Measurements from ENCODE around the gene NDP.

NDP gene

DNA sequence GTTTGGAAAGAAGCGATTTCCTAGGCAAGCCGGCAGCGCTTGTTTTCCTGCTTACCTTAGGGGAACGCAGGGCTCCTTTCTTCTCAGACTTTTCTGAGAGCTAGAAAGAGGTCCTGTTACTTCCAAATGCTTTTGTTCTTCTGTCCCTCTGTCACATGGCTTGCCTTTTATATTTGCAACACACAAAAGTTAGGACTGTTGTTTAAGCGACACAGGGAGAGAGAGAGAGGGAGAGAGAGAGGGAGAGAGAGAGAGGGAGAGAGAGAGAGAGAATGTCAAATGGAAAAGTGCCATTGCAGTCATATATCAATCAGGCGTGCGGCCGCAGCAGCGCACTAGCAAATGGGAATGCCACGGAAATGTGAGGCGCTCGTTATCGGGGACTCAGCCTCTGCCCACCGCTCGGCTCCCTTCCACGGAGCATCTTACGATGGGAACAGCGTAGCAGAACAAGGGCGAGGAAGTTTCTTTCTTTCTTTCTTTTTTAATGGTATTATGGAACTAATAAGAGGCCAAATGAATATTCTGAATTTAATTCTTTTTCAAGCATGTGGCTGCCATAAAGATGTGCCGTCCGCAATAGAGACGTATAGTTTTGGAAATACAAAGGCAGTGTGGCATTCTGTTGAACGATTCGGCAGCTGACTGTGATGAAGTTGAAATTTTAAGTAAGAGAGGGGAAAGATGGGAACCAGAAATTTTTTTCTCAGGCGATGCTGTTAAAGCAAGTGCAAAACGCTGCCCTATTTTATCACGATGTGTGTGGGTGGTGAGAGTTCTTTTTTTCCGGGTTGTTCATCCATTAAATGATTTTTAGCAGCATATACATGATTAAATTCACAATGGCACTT lies at the start of gene NDP:
Gene NDP, minus strand, starts transcription at position 142 of the 851 bp plus-strand sequence. CDS start 14,745 bp downstream, outside the sequence.
- DNase-seq (ENCODE audit: low spot score) = peak; percentile 52

GRCh38 chrX:44022964-44023363 lies 49.8 kb upstream of the NDP start:
- DNase-seq (ENCODE audit: low spot score) = no peak

GRCh38 chrX:44020693-44021092 lies 47.5 kb upstream of the NDP start:
- peak; percentile 39 for DNase-seq (ENCODE audit: low spot score)

DNA sequence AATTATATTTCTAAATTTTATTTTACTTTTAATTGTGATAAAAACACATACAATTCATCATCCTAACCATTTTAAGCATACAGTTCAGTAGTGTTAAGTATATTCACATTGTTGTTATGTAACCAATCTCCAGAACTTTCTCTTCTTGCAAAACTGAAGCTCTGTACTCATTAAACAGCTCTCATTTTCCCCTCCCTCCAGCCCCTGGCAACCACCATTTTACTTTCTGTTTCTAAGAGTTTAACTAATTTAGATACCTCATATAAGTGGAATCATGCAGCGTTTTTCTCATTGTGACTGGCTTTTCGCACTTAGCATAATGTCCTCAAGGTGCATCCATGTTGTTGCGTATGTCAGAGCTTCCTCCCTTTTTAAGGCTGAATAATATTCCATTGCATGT lies 46.7 kb upstream of the NDP start:
- DNase-seq (ENCODE audit: low spot score) = no peak

- no peak for DNase-seq (ENCODE audit: low spot score)
Observed at GRCh38 chrX:44017676-44018075, 44.5 kb upstream of the NDP start.

DNA sequence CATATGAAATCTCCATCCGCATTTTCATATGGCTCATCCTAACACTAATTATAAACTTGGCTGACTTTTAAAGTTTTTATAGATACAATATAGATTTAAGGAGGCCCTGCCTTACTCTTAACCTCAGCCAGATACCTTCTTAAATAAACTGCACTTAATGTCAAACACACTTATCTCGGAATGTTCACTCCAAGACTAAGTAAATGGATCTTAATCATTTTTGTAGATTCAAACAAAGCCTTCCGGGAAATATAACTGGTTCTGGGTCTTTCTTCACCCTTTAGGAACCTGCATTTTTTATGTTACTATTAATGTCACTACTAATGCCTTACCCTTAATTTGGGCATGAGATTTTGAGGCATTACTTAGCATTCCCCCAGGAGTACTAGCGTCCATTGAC lies 43.7 kb upstream of the NDP start:
- no peak for DNase-seq (ENCODE audit: low spot score)

GRCh38 chrX:44012484-44013096 lies 39.4 kb upstream of the NDP start:
- no peak for DNase-seq (ENCODE audit: low spot score)

DNA sequence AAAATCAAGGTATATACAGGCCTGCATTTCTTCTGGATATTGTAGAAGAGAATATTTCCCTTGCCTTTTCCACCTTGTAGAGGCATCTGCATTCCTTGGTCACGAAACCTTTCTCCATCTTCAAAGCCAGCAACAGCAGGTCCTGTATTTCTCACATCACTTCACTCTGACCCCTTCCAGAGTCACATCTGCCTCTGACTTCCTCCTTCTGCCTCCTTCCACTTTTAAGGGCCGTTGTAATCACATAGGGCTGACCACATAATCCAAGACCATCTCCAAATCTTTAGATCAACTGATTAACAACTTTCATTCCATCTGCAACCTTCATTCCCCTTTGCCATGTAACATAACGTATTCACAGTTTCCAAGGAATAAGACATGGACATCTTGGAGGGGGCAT lies 38.3 kb upstream of the NDP start:
- no peak for DNase-seq (ENCODE audit: low spot score)

DNA sequence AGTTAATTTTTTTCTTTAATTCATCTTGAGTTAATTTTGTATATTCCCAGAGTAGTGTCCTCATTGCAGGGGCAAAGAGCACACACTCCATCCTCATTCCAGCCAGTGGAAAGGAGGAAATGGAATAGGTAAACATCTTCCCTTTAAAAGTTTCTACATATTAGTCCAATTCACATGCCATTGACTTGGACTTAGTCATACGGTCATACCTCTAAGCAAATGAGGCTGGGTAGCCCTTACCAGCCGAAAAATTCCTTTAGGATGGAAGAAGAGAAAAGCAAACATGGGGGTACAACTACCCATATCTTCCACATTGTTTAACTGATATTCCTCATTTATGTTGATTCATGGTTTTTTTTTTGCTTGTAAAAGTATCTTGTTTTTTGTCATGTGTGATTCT lies 37.4 kb upstream of the NDP start:
- no peak for DNase-seq (ENCODE audit: low spot score)

DNA sequence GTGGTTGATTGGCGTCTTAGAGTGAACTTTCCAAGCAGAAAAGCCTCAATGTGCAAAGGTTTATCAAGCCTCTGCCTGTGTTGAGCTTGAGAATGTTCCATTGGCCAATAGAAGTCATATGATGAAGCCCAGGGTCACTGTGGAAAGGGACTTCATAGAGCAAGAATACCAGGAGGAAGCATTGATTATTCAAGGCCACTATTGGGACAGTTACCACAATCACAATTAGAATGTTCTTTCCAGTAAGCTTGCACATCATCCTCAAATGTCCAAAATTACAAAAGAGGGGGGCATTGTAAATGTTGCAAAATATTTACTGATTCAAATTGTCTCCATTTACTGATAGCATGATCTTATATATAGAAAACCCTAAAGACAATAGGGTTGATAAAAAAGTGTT lies 32.9 kb upstream of the NDP start:
- no peak for DNase-seq (ENCODE audit: low spot score)

GRCh38 chrX:44003975-44004374 lies 30.8 kb upstream of the NDP start:
- no peak for DNase-seq (ENCODE audit: low spot score)

- DNase-seq (ENCODE audit: low spot score) = no peak
Observed at GRCh38 chrX:44002567-44002966, 29.4 kb upstream of the NDP start.

- DNase-seq (ENCODE audit: low spot score) = no peak
Observed at GRCh38 chrX:43998374-43998773, 25.2 kb upstream of the NDP start.

DNA sequence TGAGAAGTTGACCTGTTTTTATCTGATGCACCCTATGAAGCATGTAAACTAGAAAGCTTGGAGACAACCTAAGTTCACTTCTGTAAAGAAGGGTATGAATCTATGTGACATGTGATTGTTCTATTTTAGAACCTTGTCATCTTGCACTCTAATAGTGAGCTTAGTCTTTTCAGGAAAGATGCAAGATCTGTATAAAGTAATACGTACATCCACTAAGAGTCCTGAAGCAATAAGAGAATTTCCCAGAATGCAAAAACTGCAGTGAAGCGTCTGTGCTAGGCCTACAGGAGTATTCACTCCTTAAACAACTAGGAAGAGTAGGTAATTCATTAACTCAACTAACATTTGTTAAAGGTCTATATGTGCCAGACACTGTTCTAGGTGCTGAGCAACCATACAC lies 23.3 kb upstream of the NDP start:
- no peak for DNase-seq (ENCODE audit: low spot score)

DNA sequence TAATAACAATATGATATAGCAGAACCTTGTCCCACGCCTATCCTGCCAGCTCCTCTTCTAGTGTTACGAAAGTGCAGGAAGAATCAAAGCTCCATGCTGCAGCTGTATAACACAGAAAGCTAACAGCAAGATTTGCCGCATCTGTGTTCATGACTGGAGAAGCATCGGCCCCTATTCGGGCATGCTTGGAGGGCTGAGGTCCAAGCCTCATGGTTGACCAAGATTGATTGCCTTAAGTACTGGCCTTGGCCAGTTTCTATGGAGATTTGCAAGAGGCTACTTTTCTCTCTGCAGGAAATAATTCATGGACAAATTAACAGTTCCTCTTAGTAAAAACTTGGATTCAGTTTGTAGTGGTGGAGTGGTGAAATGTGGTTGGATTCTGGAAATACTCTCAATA lies 12.9 kb upstream of the NDP start:
- no peak for DNase-seq (ENCODE audit: low spot score)

DNA sequence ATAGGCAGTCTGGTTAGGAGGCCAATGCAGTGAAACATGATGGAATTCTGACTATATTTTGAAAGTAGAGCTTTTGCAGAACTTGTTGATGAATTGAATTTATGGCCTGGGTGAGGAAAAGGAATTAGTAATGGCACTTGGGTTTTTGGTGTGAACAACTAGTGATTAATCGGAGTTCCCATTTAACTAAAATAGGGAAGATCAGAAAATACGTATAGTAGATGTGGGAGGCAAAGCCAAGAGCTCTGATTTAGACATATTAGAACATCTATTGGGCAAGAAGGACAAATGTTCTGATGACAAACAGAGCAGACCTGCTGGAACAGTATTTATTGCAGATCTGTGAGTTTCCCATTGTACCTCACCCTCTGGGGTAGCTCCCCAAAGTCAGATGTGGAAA lies 12.3 kb upstream of the NDP start:
- no peak for DNase-seq (ENCODE audit: low spot score)

- DNase-seq (ENCODE audit: low spot score) = no peak
Observed at GRCh38 chrX:43978226-43978625, 5.0 kb upstream of the NDP start.

GRCh38 chrX:43976205-43976604 lies 3.0 kb upstream of the NDP start:
- DNase-seq (ENCODE audit: low spot score) = no peak

DNA sequence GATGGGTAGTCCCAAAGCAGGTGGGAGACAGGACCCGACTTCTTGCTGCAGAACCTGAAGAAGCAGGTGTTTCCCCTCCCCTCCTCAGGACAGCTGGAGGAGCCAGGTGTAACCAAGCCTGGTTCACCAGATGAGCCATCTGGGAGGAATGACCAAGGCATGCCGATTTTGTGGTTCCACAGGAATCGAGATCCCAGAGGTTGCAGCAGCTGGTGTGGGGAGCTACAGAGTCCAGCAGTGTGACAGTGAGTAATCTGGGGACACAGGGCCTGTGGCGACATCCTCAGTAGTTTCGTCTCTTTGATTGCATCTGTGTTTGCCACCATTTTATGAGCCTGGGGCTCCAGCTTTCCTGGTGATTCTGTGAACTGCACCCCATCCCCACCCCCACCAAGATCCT lies 2.6 kb upstream of the NDP start:
- no peak for DNase-seq (ENCODE audit: low spot score)

DNA sequence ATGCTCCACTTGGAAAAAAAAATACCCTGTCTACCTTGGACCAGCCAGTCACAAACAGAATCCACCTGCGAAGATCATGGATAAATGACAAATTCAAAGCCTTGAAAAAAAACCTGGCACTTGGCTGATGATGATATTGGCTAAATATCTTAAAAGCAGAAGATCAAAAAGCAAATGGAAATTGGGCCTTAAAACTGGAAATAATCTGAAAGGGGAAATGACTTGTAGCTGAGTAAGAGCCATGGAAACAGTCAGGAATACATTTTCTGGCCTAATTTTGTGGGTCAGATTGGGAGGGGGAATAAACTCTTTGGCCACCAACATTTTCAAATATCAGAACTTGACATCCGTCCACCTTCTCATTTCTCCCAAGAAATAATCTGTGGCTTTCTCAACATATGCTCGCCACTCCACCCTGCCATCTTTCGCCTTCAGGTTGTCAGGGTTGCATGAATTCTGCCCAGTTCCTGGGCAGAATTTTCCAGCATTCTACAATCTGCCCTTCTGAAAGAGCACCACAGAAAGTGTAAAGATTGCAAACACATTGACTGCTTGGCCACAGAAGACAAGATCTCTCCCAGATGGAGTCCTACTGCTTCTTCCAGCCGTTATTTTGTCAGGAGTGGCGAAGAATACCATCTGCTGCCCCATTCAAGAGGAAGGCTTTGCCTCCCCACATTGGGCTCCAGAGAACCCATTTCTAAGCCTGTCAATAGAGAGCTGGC lies 1.7 kb upstream of the NDP start:
- no peak for DNase-seq (ENCODE audit: low spot score)

DNA sequence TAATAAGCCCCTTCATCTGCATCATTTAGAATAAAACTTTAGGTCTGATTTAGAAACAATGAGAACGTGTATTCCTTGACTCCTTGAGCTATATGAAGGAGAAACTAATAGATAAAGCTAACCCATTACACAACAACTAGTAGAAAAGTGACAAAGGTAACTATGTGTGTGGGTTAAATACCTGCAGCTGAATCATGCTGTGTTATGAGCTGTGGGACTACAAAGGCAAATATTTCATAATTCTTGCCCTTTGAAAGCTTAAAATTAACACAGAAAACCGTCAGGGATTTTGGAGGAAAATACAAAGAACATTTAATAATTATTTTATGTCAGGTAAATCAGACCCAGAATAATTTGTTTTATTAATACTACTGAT lies 898 bp upstream of the NDP start:
- peak; percentile 27 for DNase-seq (ENCODE audit: low spot score)

DNA sequence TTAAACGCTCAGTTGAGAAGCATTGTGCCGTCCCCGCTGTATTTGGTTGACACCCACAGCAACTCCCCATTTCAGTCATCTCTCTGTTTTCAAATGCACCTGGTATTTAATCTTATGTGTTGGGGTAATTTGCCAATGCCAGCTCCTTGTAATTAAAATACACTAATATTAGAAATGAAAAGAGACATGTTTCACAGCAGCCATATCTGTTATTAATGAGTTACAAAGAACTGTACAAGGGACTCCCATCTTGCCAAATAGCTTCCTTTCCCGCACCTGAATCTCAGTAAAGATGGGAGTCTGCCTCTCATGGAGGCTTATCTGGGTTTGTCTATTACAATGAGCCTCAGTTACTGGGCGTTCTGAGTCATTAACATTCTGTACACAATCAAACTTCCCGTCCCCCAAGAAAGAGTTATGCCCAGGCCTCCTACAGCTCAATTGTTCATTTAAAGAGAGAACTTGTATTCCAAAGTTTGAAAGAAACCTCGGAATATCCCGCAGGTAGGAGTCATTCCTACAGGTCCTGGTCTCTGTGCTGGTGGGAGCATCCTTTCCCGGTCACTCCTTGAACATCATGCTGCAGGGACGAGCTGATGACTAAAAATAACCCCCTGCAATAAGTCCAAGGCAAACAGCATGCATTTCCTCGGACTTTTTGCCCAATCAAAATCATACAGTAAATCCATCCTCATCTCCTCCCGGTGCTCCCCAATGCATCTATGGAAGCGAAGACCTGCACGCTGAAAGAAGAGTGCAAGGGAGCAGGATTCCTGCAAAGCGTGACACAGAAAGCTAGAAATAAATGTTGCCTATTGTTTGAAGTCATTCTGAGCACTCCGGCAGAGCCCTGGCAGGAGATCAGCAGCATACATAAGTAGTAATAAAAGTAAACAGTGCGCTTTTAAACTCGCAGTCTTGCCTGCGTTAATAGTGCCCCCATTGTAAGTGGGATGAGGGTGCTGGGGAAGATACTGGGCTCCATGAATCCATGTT lies 926 bp downstream of the NDP start:
- DNase-seq (ENCODE audit: low spot score) = peak; percentile 58

Data from putamen (tissue), 1 donor.